Trophoblast cell (in vitro differentiated cells and primary cell): ENCODE data around the gene NAA15.

Experiments used
- DNase-seq, 2 donors: peaks; one replicate each; pipeline ENCODE4 v3.0.0-alpha.2; 2016
- H2AFZ ChIP-seq: 2 replicates; pipeline ENCODE4 v1.6.1; 2013; ENCODE audit warnings: low read length, moderate library complexity, mild to moderate bottlenecking; ENCODE audit not compliant: insufficient read depth, poor library complexity
- H2AK5ac ChIP-seq: 2 replicates; pipeline ENCODE4 v1.6.1; 2013; ENCODE audit warnings: mild to moderate bottlenecking, low read length
- H2BK120ac ChIP-seq: 2 replicates; pipeline ENCODE4 v1.6.1; 2013; ENCODE audit warnings: low read length, mild to moderate bottlenecking, moderate library complexity; ENCODE audit not compliant: insufficient read depth, poor library complexity
- H2BK12ac ChIP-seq: 2 replicates; pipeline ENCODE4 v1.6.1; 2013; ENCODE audit warnings: mild to moderate bottlenecking, low read length, moderate library complexity
- H2BK5ac ChIP-seq: 2 replicates; pipeline ENCODE4 v1.6.1; 2013; ENCODE audit warnings: low read length, low read depth, moderate library complexity, mild to moderate bottlenecking; ENCODE audit not compliant: poor library complexity
- H3K14ac ChIP-seq: 2 replicates; pipeline ENCODE4 v1.6.1; 2013; ENCODE audit warnings: mild to moderate bottlenecking, low read length
- H3K18ac ChIP-seq: 2 replicates; pipeline ENCODE4 v1.6.1; 2013; ENCODE audit warnings: mild to moderate bottlenecking, low read length
- H3K23ac ChIP-seq: 2 replicates; pipeline ENCODE4 v1.6.1; 2013; ENCODE audit warnings: low read length
- H3K27ac ChIP-seq: 2 replicates; pipeline ENCODE4 v1.5.1; 2013; ENCODE audit warnings: low read depth, mild to moderate bottlenecking, inconsistent platforms, low read length, moderate library complexity
- H3K27me3 ChIP-seq: 2 replicates; pipeline ENCODE4 v1.6.1; 2013; ENCODE audit warnings: inconsistent platforms, mild to moderate bottlenecking, low read length, moderate library complexity; ENCODE audit not compliant: insufficient read depth
- H3K36me3 ChIP-seq, 2 experiments: 1 replicate in 1 of 2; 2 replicates in 1 of 2; pipeline ENCODE4 v1.6.1; 2013; ENCODE audit warnings: low read length in 2 of 2, mild to moderate bottlenecking in 2 of 2, moderate library complexity in 1 of 2; ENCODE audit not compliant: insufficient read depth in 2 of 2, control insufficient read depth in 1 of 2
- H3K4ac ChIP-seq: 2 replicates; pipeline ENCODE4 v1.6.1; 2013; ENCODE audit warnings: low read depth, mild to moderate bottlenecking, low read length, moderate library complexity
- H3K4me1 ChIP-seq, 2 experiments: 1 replicate in 1 of 2; 2 replicates in 1 of 2; pipeline ENCODE4 v1.6.1; 2013; ENCODE audit warnings: low read length in 2 of 2, mild to moderate bottlenecking in 2 of 2, moderate library complexity in 1 of 2; ENCODE audit not compliant: insufficient read depth in 2 of 2, control insufficient read depth in 1 of 2
- H3K4me2 ChIP-seq: 2 replicates; pipeline ENCODE4 v1.6.1; 2013; ENCODE audit warnings: inconsistent platforms, mild to moderate bottlenecking, low read length, moderate library complexity
- H3K4me3 ChIP-seq: 2 replicates; pipeline ENCODE4 v1.5.1; 2013; ENCODE audit warnings: mild to moderate bottlenecking, low read depth, low read length, inconsistent platforms
- H3K79me1 ChIP-seq: one replicate; pipeline ENCODE4 v1.6.1; 2013; ENCODE audit warnings: low read length
- H3K79me2 ChIP-seq: 2 replicates; pipeline ENCODE4 v1.6.1; 2013; ENCODE audit warnings: low read length, mild to moderate bottlenecking; ENCODE audit not compliant: control insufficient read depth, insufficient read depth, poor library complexity
- H3K9ac ChIP-seq: 2 replicates; pipeline ENCODE4 v1.6.1; 2013; ENCODE audit warnings: mild to moderate bottlenecking, low read length
- H3K9me3 ChIP-seq: 2 replicates; pipeline ENCODE4 v1.6.1; 2013; ENCODE audit warnings: low read depth, mild to moderate bottlenecking, control low read depth, inconsistent platforms, low read length; ENCODE audit not compliant: insufficient read depth
- H4K12ac ChIP-seq: 2 replicates; pipeline ENCODE4 v1.6.1; 2013; ENCODE audit warnings: low read depth, mild to moderate bottlenecking, low read length, moderate library complexity
- H4K8ac ChIP-seq: 2 replicates; pipeline ENCODE4 v1.6.1; 2013; ENCODE audit warnings: low read depth, mild to moderate bottlenecking, low read length, moderate library complexity
- H4K91ac ChIP-seq: one replicate; pipeline ENCODE4 v1.6.1; 2013; ENCODE audit warnings: low read depth, mild to moderate bottlenecking, low read length, moderate library complexity
- WGBS: extraction: QIAGEN DNeasy Blood & Tissue Kit; methylation state at CpG from one replicate; pipeline ENCODE4 v1.1.7; 2013; ENCODE audit warnings: missing lambda C conversion rate; ENCODE audit not compliant: insufficient read length, insufficient coverage; ENCODE audit errors: extremely low coverage; 5-methylcytosine and 5-hydroxymethylcytosine counted together

NAA15 gene

DNA sequence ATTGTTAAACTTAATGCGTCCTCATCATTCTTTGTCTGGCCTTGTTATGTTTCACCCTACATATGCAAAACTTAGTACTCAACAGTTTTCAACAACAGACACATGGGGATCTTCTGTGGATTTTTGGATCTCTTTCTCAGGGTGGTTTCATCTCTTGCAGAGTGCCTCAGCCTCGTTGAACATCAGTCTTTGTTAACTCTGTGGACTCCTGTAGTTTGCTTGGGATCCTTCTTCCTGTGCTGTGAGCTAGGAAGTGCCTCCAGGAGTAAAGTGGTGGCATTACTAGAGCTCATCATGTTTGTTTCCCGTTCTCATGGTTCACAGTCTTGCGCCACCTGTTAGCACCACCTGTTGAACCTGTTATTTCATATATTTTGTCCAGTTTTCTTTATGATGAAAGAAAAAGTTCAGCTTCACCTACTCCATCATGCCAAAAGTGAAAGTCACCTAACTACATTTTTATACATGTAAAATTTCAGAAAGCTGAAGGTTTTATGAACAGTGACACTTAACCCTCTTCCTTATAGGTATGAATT lies 28.4 kb downstream of the NAA15 start:
- Histone ChIP-seq H2BK120ac (no peak overlapping the region), H3K4me3 (no peak overlapping the region), H3K9me3 (no peaks in the 10 kb centered on the region), H4K8ac (no peak overlapping the region), H3K79me1 (no peaks in the 10 kb centered on the region), H3K18ac (no peak overlapping the region), H3K36me3 (peaks cover 0 to 4% of the 10 kb centered on the region in 2 experiments), H3K79me2 (no peaks in the 10 kb centered on the region), H2BK12ac (no peak overlapping the region), H3K14ac (no peak overlapping the region), H3K9ac (no peak overlapping the region), H4K91ac (no peak overlapping the region), H2AFZ (no peak overlapping the region), H3K4ac (no peak overlapping the region), H2AK5ac (no peak overlapping the region), H3K27ac (no peak overlapping the region), H2BK5ac (no peak overlapping the region), H4K12ac (no peak overlapping the region), H3K27me3 (no peaks in the 10 kb centered on the region), H3K4me2 (no peak overlapping the region), H3K4me1 (no peaks in the 10 kb centered on the region), H3K23ac (no peak overlapping the region)
- WGBS = no CpG with 5 or more reads among the region's 4 CpGs
- peak; percentile 58 to 84 for DNase-seq

DNA sequence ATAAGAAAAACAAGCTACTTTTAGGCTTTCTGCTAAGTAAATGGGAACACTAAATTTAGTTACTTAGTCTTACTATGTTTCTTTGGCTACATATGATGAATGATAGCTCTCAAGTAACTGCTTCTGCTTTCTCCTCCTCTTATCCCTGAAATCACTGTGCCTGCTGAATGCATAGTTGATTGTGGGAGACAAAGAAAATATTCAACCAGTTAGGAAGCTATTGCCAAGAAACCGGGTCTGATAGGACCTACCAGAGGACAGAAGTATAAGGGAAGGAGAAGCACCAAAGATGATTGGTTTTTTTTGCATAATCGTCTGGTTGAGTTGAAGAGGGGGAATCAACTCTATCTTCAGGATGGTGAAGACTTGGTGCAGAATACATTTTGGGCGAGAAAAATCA lies 29.0 kb downstream of the NAA15 start:
- peak overlapping the region; percentile 31 for H3K4ac ChIP-seq
- no peaks in the 10 kb centered on the region for H3K79me2 ChIP-seq
- no CpG with 5 or more reads among the region's 3 CpGs for WGBS
- no peak overlapping the region for H2BK120ac ChIP-seq
- H3K23ac ChIP-seq = no peak overlapping the region
- H3K18ac ChIP-seq = no peak overlapping the region
- no peak overlapping the region for H2AK5ac ChIP-seq
- no peaks in the 10 kb centered on the region for H3K79me1 ChIP-seq
- H3K9ac ChIP-seq = no peak overlapping the region
- H3K27ac ChIP-seq = no peak overlapping the region
- peaks cover 1 to 5% of the 10 kb centered on the region in 2 experiments for H3K36me3 ChIP-seq
- H4K8ac ChIP-seq = no peak overlapping the region
- no peak overlapping the region for H3K4me3 ChIP-seq
- no peak overlapping the region for H2BK12ac ChIP-seq
- no peaks in the 10 kb centered on the region for H3K9me3 ChIP-seq
- H3K27me3 ChIP-seq = no peaks in the 10 kb centered on the region
- H3K14ac ChIP-seq = no peak overlapping the region
- no peak overlapping the region for H3K4me2 ChIP-seq
- no peak overlapping the region for H2AFZ ChIP-seq
- H3K4me1 ChIP-seq = no peaks in the 10 kb centered on the region
- no peak overlapping the region for H4K12ac ChIP-seq
- no peak overlapping the region for H2BK5ac ChIP-seq
- no peak overlapping the region for H4K91ac ChIP-seq
- no peak for DNase-seq

DNA sequence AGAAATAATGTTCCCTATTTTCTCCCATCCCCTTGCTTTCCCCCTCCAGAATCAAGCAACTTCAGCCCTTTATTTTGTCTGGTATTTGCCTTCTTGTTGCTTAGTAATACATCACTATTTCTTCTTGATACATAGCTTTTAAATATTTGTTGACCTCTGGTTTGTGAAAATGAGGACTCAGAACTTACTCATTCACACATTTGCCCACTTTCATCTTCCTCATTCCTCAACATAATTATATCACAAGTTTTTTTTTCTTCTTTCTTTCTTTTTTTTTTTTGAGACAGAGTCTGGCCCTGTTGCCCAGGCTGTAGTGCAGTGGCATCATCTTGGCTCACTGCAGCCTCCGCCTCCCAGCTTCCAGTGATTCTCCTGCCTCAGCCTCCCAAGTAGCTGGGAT lies 29.9 kb downstream of the NAA15 start:
- Histone ChIP-seq H3K18ac (no peak overlapping the region), H2BK5ac (no peak overlapping the region), H3K4me3 (no peak overlapping the region), H3K79me2 (no peaks in the 10 kb centered on the region), H3K79me1 (no peaks in the 10 kb centered on the region), H3K14ac (no peak overlapping the region), H3K4ac (no peak overlapping the region), H2BK120ac (no peak overlapping the region), H4K8ac (no peak overlapping the region), H3K9me3 (no peaks in the 10 kb centered on the region), H3K4me2 (no peak overlapping the region), H3K27me3 (no peaks in the 10 kb centered on the region), H3K23ac (no peak overlapping the region), H3K36me3 (peaks cover 2 to 7% of the 10 kb centered on the region in 2 experiments), H2BK12ac (no peak overlapping the region), H2AFZ (no peak overlapping the region), H2AK5ac (no peak overlapping the region), H4K91ac (no peak overlapping the region), H3K4me1 (no peaks in the 10 kb centered on the region), H3K27ac (no peak overlapping the region), H4K12ac (no peak overlapping the region), H3K9ac (no peak overlapping the region)
- no CpG with 5 or more reads among the region's 1 CpG for WGBS
- DNase-seq = peak in 1 of 2 donors; percentile 18

DNA sequence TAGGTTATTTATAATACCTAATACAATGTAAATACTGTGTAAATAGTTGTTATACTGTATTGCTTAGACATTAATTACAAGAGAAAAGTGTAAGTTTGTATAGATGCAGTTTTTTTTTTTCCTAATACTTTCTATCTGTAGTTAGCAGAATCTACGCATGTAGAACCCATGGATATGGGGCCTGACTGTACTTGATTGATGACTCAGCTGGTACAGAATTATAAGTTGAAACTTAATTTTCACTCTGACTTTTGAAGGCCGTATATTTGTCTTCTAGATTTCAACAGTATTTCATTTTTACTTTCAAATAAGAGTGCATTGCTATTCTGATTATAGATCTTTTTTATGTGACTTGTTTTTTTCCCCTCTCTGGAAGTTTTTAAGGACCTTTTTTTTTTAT lies 31.7 kb downstream of the NAA15 start:
- Histone ChIP-seq H3K4me1 (no peaks in the 10 kb centered on the region), H4K8ac (no peak overlapping the region), H3K9me3 (no peaks in the 10 kb centered on the region), H3K27ac (no peak overlapping the region), H3K27me3 (no peaks in the 10 kb centered on the region), H2BK5ac (no peak overlapping the region), H3K79me1 (no peaks in the 10 kb centered on the region), H3K23ac (no peak overlapping the region), H2BK12ac (no peak overlapping the region), H4K12ac (no peak overlapping the region), H3K36me3 (peaks cover 2 to 7% of the 10 kb centered on the region in 2 experiments), H2AK5ac (no peak overlapping the region), H3K4me3 (no peak overlapping the region), H3K79me2 (no peaks in the 10 kb centered on the region), H3K4ac (no peak overlapping the region), H3K9ac (no peak overlapping the region), H3K4me2 (no peak overlapping the region), H3K18ac (no peak overlapping the region), H3K14ac (no peak overlapping the region), H2AFZ (no peak overlapping the region), H4K91ac (no peak overlapping the region), H2BK120ac (no peak overlapping the region)
- no CpG with 5 or more reads among the region's 2 CpGs for WGBS
- DNase-seq = no peak
